Activated CD8-positive, alpha-beta T cell treated with anti-CD3 and anti-CD28 coated beads for 36 hours (primary cell): ENCODE measurements around the gene RLN1. TPM values are rescaled to one million over a fixed set of nuclear protein-coding genes. Genes with fewer than 3 reads are reported as not detected.
A peak's percentile ranks its signal among the peaks of the same experiment; 100 is the strongest.
"Not testable (repeated sequence)": the region's sequence is repeated elsewhere in the genome, so short reads cannot be mapped to it uniquely, and the experiment has no call there.

ENCODE experiments used
- ATAC-seq: fragments of 200-7000 bp; cut with Tn5 transposase; one replicate; pipeline ENCODE4 v1.10.0; 2021; ENCODE audit warnings: mild to moderate bottlenecking, moderate library complexity
- CTCF ChIA-PET: fragments of 350-600 bp; sonication (Branson Sonifier 250); formaldehyde crosslinking; loops from one replicate; lab custom pipeline; 2021; ENCODE audit warnings: antibody characterized with exemption; lab: Charles Lee
- POLR2A ChIA-PET: fragments of 350-600 bp; sonication (Branson Sonifier 250); formaldehyde crosslinking; loops from one replicate; lab custom pipeline; 2021; ENCODE audit warnings: antibody characterized with exemption; lab: Charles Lee
- DNase-seq: peaks from one replicate; pipeline ENCODE4 v3.0.0-alpha.2; 2020
- H3K27ac Mint-ChIP-seq: one replicate; pipeline ENCODE4 v1.8.0; 2021; ENCODE audit warnings: mild to moderate bottlenecking, mixed read lengths
- H3K27me3 Mint-ChIP-seq: one replicate; pipeline ENCODE4 v1.8.0; 2021; ENCODE audit warnings: mixed read lengths
- H3K36me3 Mint-ChIP-seq: one replicate; pipeline ENCODE4 v1.8.0; 2021; ENCODE audit warnings: low read depth, mixed read lengths
- H3K4me1 Mint-ChIP-seq: one replicate; pipeline ENCODE4 v1.8.0; 2021; ENCODE audit warnings: low read depth, mixed read lengths
- H3K4me3 Mint-ChIP-seq: one replicate; pipeline ENCODE4 v1.8.0; 2021; ENCODE audit warnings: mild to moderate bottlenecking, moderate library complexity, mixed read lengths
- H3K9me3 Mint-ChIP-seq: one replicate; pipeline ENCODE4 v1.8.0; 2021; ENCODE audit warnings: mixed read lengths
- intact Hi-C: fragments of 100-400 bp; cut with micrococcal nuclease; formaldehyde crosslinking; loops from one replicate; pipeline ENCODE4 v1.10.0; 2022
- total RNA-seq, 2 experiments: library from RNA; stranded (reverse); gene quantifications; one replicate each; pipeline ENCODE4 v1.2.3, GENCODE V29; 2021
- TF ChIP-seq, protein P1 (sequence below): fragments of 200-600 bp; IDR thresholded peaks from one replicate; pipeline ENCODE4 v1.8.0; 2022; ENCODE audit warnings: antibody characterized with exemption, mild to moderate bottlenecking

Gene RLN1
- total RNA-seq, 2 experiments from 2014 or later = 1.3 to 2.3 TPM

DNA sequence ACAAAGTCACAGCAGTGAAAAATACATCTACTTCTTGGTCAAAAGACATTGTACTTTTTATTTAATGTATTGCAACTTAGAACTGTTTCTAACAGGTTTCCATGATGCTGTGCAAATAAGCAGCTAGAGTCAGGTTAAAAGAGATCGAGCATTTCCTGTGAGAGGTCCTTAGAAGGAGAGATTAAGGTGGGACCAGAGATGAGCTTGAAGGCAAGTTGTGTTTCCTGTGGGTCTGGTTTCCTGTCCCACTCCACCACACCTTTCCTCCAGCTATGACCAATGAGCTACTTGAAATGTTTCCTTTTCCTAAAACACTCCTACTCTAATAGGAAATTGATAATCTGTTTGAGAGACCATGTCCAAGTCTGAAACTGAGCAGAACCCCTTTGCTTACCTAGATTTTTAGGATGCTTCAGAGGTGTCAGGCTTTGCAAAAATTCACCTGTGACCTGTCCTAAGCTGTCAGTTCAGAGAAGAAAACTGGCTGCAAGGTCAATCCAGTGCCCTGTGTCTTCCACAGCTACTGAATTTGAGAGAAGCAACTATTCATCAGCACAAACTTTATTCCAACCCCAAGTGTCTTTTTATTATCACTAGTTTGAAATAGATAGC, 13.1 kb upstream of the RLN1 start:
- no peaks in the 10 kb centered on the region for H3K27me3 Mint-ChIP-seq
- peak overlapping the region; percentile 39 for H3K27ac Mint-ChIP-seq
- CTCF ChIA-PET = interaction anchor here (1.1 kb wide), 1 partner anchor 238 kb away, joined by 3 read pairs; no protein-coding TSS in a partner anchor
- no peak overlapping the region for H3K4me3 Mint-ChIP-seq
- H3K36me3 Mint-ChIP-seq = peaks cover 10% of the 10 kb centered on the region
- intact Hi-C loops = no loop called here
- DNase-seq = peak; percentile 15
- POLR2A ChIA-PET = interaction anchor here (0.7 to 1.1 kb wide), 2 partner anchors 9 to 39 kb away, joined by 3 read pairs; no protein-coding TSS in a partner anchor
- H3K4me1 Mint-ChIP-seq = peaks cover 28% of the 10 kb centered on the region
- TF ChIP-seq, protein P1, sequence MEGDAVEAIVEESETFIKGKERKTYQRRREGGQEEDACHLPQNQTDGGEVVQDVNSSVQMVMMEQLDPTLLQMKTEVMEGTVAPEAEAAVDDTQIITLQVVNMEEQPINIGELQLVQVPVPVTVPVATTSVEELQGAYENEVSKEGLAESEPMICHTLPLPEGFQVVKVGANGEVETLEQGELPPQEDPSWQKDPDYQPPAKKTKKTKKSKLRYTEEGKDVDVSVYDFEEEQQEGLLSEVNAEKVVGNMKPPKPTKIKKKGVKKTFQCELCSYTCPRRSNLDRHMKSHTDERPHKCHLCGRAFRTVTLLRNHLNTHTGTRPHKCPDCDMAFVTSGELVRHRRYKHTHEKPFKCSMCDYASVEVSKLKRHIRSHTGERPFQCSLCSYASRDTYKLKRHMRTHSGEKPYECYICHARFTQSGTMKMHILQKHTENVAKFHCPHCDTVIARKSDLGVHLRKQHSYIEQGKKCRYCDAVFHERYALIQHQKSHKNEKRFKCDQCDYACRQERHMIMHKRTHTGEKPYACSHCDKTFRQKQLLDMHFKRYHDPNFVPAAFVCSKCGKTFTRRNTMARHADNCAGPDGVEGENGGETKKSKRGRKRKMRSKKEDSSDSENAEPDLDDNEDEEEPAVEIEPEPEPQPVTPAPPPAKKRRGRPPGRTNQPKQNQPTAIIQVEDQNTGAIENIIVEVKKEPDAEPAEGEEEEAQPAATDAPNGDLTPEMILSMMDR = no peak
- peak; percentile 78 for ATAC-seq
- H3K9me3 Mint-ChIP-seq = peaks cover 8% of the 10 kb centered on the region

GRCh38 chr9:5336688-5337087, 3.0 kb downstream of the RLN1 start:
- peak; percentile 33 for DNase-seq
- POLR2A ChIA-PET = no interaction called here
- intact Hi-C loops = no loop called here

GRCh38 chr9:5331276-5331675, 8.4 kb downstream of the RLN1 start:
- Mint-ChIP-seq H3K36me3 (peaks cover 51% of the 10 kb centered on the region), H3K4me1 (peaks cover 44% of the 10 kb centered on the region)
- H3K4me3 Mint-ChIP-seq, DNase-seq, CTCF ChIA-PET, H3K9me3 Mint-ChIP-seq, ATAC-seq, H3K27ac Mint-ChIP-seq, POLR2A ChIA-PET, intact Hi-C loops, H3K27me3 Mint-ChIP-seq: not testable (repeated sequence)

More at GRCh38 chr9:5336688-5337087, 3.0 kb downstream of the RLN1 start:
- peak overlapping the region; percentile 61 for H3K4me3 Mint-ChIP-seq
- no peaks in the 10 kb centered on the region for H3K27me3 Mint-ChIP-seq
- peaks cover 43% of the 10 kb centered on the region for H3K4me1 Mint-ChIP-seq
- H3K27ac Mint-ChIP-seq = peak overlapping the region; percentile 66
- TF ChIP-seq, protein P1 = no peak
- CTCF ChIA-PET = interaction anchor here (1.7 kb wide), 1 partner anchor 150 kb away, joined by 5 read pairs; no protein-coding TSS in a partner anchor
- H3K9me3 Mint-ChIP-seq = no peaks in the 10 kb centered on the region
- no peak for ATAC-seq
- peaks cover 19% of the 10 kb centered on the region for H3K36me3 Mint-ChIP-seq

DNA sequence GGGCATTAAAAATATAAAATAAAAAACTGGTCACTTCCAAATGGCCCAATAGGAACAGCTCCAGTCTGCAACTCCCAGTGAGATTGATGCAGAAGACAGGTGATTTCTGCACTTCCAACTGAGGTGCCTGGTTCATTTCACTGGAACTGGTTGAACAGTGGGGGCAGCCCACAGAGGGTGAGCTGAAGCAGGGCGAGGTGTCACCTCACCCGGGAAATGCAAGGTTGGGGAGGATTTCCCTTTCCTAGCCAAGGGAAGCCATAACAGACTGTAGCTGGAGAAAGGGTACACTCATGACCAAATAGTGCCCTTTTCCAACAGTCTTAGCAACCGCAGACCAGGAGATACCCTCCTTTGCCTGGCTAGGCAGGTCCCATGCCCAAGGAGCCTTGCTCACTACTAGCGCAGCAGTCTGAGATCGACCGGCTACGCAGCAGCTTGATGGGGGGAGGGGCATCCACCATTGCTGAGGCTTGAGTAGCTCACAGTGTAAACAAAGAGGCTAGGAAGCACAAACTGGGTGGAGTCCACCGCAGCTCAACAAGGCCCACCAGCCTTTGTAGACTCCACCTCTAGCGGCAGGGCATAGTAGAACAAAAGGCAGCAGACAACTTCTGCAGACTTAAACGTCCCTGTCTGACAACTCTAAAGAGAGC, 12.7 kb downstream of the RLN1 start:
- H3K27ac Mint-ChIP-seq = peak overlapping the region; percentile 30
- peaks cover 33% of the 10 kb centered on the region for H3K36me3 Mint-ChIP-seq
- ATAC-seq (peak; percentile 84), DNase-seq (peak; percentile 68)
- no peaks in the 10 kb centered on the region for H3K27me3 Mint-ChIP-seq
- CTCF ChIA-PET = interaction anchor here (1.2 to 1.6 kb wide), 2 partner anchors 8 to 9 kb away, joined by 3 read pairs; no protein-coding TSS in a partner anchor
- POLR2A ChIA-PET = no interaction called here
- H3K9me3 Mint-ChIP-seq = peaks cover 2% of the 10 kb centered on the region
- peaks cover 24% of the 10 kb centered on the region for H3K4me1 Mint-ChIP-seq
- intact Hi-C loops = loop anchor here (10.0 kb wide), 1 partner anchor 108 kb away; the partner anchor contains the start of gene PLGRKT
- TF ChIP-seq, protein P1 = no peak
- peak overlapping the region; percentile 36 for H3K4me3 Mint-ChIP-seq

DNA sequence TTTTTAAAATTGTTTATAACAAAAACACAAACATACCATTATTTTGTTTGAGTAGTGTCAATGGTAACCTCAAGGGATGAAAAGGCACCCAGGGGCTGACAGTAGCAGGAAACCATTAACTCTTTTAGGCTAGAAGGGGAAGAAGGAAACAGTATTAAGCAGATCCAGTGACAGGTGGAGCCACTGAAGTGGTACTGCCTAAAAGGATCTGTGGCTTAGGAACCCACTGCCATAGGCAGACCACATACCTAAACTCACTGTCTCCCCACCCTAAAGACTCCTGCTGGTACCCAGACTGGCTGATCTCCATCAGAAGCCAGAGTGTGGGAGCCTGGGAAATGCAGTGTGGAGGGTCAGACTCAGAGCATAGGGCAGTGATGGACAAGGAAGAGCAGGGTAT, 13.5 kb downstream of the RLN1 start:
- no peak for DNase-seq
- Mint-ChIP-seq H3K4me1 (peaks cover 26% of the 10 kb centered on the region), H3K36me3 (peaks cover 28% of the 10 kb centered on the region), H3K4me3 (no peak overlapping the region), H3K27ac (no peak overlapping the region), H3K9me3 (no peaks in the 10 kb centered on the region), H3K27me3 (no peaks in the 10 kb centered on the region)
- intact Hi-C loops = loop anchor here (10.0 kb wide), 1 partner anchor 109 kb away; the partner anchor contains the start of gene PLGRKT
- ATAC-seq = no peak
- ChIA-PET POLR2A (no interaction called here), CTCF (interaction anchor here (1.2 to 1.6 kb wide), 2 partner anchors 7 to 10 kb away, joined by 3 read pairs; no protein-coding TSS in a partner anchor)
- TF ChIP-seq, protein P1 = no peak

GRCh38 chr9:5321601-5322000, 18.1 kb downstream of the RLN1 start:
- H3K27ac Mint-ChIP-seq, POLR2A ChIA-PET, H3K9me3 Mint-ChIP-seq, ATAC-seq, H3K27me3 Mint-ChIP-seq, DNase-seq, H3K36me3 Mint-ChIP-seq, H3K4me3 Mint-ChIP-seq: not testable (repeated sequence)
- H3K4me1 Mint-ChIP-seq = peaks cover 15% of the 10 kb centered on the region
- intact Hi-C loops = loop anchor here (10.0 kb wide), 1 partner anchor 113 kb away; the partner anchor contains the start of gene PLGRKT
- CTCF ChIA-PET = interaction anchor here (1.1 to 1.4 kb wide), 3 partner anchors 18 to 105 kb away, joined by 3 to 5 read pairs (median 3); partner anchors contain the start of gene RLN1
